ENCODE results near the gene KY.

The KY gene

DNA sequence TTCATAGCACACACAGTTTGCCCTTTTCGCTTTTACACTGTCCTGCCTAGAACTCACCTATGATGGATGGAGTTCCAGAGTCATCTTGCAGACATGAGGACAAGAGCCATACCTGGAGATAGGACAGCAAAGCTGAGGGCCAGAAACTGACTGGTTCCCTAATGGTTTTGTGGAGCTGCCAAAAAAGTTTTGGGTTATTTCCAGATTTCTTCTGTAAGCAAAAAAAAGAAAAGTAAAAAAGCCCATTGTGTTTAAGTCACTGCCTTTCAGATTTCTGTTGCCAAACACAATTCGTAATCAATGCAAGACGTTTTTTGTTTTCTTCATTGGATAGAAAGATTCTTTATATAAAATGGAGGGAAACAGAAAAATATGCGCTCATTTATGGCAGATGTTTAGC is 42.4 kb upstream of the KY start:
- no peaks in the 10 kb centered on the region for H4K20me1 ChIP-seq
- no peaks in the 10 kb centered on the region for H3K36me3 ChIP-seq
- no peak overlapping the region for H3K27ac ChIP-seq
- H3K27me3 ChIP-seq: no peaks in the 10 kb centered on the region
- no peaks in the 10 kb centered on the region for H3K9me3 ChIP-seq
- H3K4me1 ChIP-seq: no peaks in the 10 kb centered on the region
- no peak for TF ChIP-seq Cebpa-rat (IDR thresholded peaks at IDR 0.05)
- H3K9ac ChIP-seq: no peak overlapping the region
- no peak overlapping the region for H3K4me2 ChIP-seq
- H3K4me3 ChIP-seq: no peak overlapping the region

DNA sequence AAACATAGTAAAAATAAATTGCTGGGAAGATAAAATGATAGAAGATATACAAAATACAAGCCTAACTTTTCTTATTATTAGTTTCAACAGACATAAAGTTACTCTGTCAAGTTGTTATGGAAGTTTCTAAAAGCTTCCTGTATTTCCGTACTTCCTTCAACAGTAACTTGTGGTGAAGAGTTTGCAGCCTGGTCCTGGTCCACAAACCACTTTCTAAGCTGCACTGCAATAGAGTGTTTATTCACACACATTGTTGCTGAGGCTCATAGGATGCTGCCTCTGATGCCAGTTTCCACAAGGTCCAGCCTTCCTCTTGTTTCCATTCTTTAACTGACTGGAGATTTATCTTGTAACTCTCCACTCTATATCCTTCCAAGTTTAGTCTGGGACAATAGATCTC is 39.4 kb upstream of the KY start:
- H3K4me2 ChIP-seq: no peak overlapping the region
- no peak overlapping the region for H3K9ac ChIP-seq
- no peaks in the 10 kb centered on the region for H3K4me1 ChIP-seq

DNA sequence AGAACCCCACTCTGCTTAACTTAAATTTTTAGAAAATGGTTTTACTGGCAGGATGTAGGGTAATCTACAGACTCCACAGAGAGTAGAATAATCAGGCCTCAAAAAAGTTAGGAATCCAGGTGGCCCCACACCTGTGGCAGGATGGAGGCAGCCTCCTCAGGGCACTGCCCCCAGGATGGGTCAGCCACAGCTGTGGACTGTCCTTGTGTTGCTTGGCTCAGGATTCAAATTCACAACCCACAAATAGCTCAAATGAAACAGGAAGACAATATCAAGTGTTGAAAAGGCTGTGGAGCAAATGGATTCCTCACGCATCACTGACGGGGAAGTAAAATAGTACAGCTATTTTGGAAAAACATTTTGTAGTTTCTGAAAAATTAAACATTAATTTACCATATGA is 36.8 kb upstream of the KY start:
- Histone ChIP-seq H3K27me3 (no peaks in the 10 kb centered on the region), H3K27ac (no peak overlapping the region), H3K36me3 (no peaks in the 10 kb centered on the region), H3K4me3 (no peak overlapping the region), H3K4me1 (no peaks in the 10 kb centered on the region), H3K9me3 (no peaks in the 10 kb centered on the region), H3K9ac (no peak overlapping the region), H3K4me2 (no peak overlapping the region), H4K20me1 (no peaks in the 10 kb centered on the region)
- no peak for TF ChIP-seq Cebpa-rat (IDR thresholded peaks at IDR 0.05)

More for the DNA sequence above, 39.4 kb upstream of the KY start:
- no peak for TF ChIP-seq Cebpa-rat (IDR thresholded peaks at IDR 0.05)
- Histone ChIP-seq H4K20me1 (no peaks in the 10 kb centered on the region), H3K27me3 (no peaks in the 10 kb centered on the region), H3K4me3 (no peak overlapping the region), H3K27ac (no peak overlapping the region), H3K9me3 (no peaks in the 10 kb centered on the region), H3K36me3 (no peaks in the 10 kb centered on the region)

DNA sequence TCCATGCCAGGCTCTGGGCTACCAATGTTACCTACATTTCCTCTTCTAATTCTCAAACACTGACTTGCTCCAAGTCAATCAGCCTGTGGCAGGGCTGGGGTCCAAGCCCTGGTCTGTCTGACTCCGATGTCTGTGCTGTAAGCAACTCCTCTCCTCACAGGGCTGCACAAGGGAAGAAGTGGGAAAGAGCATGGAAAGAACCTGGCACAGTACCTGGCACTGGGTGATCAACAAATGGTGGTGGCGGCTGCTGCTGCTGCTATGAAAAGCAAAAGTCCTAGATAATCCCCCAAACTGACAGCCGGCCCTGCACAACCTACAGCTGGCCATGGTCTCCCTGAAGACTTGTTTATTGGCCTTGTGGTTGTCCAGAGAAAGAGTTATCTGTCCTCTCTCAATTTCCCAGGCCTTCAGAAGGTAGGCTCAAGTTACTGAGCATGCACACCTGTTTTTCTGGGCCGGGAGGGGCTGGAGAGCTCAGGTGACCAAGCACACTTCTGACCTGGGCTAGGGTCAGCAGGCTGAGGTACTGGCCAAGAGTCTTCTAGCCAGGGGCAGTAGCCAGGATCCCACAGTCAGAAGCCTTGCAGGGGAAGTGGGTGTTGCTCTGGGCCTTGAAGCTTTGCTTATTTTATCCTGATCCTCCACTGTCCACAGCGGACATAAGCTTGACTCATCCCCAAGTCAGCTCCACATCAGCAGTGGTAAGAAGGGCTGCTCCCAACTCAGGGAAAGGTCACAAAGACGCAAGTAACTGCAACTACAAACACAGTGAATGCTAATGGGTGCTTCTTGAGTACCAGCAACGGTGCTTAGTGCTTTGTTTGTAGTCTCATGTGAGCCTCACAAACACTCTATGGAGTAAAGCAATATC is 35.3 kb upstream of the KY start:
- no peak overlapping the region for H3K27ac ChIP-seq
- no peaks in the 10 kb centered on the region for H3K4me1 ChIP-seq
- no peaks in the 10 kb centered on the region for H3K36me3 ChIP-seq
- H3K9me3 ChIP-seq: no peaks in the 10 kb centered on the region
- no peak overlapping the region for H3K9ac ChIP-seq
- no peak for TF ChIP-seq Cebpa-rat (IDR thresholded peaks at IDR 0.05)
- H3K4me3 ChIP-seq: no peak overlapping the region
- no peak overlapping the region for H3K4me2 ChIP-seq
- no peaks in the 10 kb centered on the region for H4K20me1 ChIP-seq
- no peaks in the 10 kb centered on the region for H3K27me3 ChIP-seq

DNA sequence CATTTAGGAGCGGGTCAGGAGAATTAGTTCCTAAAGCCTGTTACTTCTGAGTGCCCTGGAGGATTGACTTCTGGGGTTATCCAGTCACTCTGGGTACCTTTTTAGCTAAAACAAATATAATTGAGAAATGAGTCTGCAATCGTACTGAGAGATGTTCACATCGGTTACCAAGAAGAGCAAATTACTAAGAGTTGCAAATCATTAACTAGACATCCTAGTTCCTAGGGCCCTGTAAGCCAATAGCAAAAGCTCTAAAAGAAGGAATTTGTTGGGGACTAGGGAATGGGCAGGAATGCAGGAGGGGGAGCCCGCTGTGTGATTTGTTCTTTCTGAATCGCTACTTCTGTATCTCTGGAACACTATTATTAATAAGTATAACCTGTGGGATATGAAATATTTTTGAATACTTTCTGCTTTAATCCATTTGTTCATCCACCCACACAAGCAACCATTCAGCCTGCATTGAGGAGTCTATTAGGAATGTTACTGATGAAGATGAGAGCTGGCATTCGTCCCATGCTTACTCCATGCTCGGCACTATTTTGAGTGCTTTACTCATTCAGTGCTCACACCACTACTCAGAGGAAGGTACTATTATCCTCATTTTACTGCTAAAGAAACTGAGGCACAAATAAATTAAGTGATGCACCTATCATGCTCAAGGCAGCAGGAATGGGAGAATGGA is 31.5 kb upstream of the KY start:
- no peak overlapping the region for H3K9ac ChIP-seq
- H4K20me1 ChIP-seq: no peaks in the 10 kb centered on the region
- no peaks in the 10 kb centered on the region for H3K4me1 ChIP-seq
- H3K27me3 ChIP-seq: no peaks in the 10 kb centered on the region
- no peak overlapping the region for H3K27ac ChIP-seq
- no peak overlapping the region for H3K4me3 ChIP-seq
- TF ChIP-seq Cebpa-rat (IDR thresholded peaks at IDR 0.05): no peak
- no peaks in the 10 kb centered on the region for H3K9me3 ChIP-seq
- H3K36me3 ChIP-seq: no peaks in the 10 kb centered on the region
- no peak overlapping the region for H3K4me2 ChIP-seq

DNA sequence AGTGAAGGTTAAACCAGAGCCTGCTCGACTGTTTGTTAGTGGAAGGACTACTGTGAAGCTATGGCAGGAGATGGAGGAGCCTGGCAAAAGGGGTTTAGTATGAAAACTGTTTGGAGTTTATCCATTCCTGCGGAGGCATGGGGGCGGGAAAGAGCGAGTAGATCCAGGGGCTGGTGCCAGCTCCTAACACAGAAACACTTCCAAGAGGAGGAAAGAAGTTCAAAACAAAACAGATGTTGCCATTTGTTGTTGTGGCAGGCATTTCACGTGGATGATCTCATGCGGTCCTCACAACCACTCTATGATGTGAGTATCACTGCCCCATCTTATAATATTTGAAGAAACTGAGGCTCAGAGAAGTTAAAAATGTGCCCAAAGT is 30.7 kb upstream of the KY start:
- Histone ChIP-seq H3K4me3 (no peak overlapping the region), H3K4me1 (no peaks in the 10 kb centered on the region), H3K9me3 (no peaks in the 10 kb centered on the region), H3K27me3 (no peaks in the 10 kb centered on the region), H3K36me3 (no peaks in the 10 kb centered on the region), H3K4me2 (no peak overlapping the region), H3K9ac (no peak overlapping the region), H4K20me1 (no peaks in the 10 kb centered on the region), H3K27ac (no peak overlapping the region)
- no peak for TF ChIP-seq Cebpa-rat (IDR thresholded peaks at IDR 0.05)

DNA sequence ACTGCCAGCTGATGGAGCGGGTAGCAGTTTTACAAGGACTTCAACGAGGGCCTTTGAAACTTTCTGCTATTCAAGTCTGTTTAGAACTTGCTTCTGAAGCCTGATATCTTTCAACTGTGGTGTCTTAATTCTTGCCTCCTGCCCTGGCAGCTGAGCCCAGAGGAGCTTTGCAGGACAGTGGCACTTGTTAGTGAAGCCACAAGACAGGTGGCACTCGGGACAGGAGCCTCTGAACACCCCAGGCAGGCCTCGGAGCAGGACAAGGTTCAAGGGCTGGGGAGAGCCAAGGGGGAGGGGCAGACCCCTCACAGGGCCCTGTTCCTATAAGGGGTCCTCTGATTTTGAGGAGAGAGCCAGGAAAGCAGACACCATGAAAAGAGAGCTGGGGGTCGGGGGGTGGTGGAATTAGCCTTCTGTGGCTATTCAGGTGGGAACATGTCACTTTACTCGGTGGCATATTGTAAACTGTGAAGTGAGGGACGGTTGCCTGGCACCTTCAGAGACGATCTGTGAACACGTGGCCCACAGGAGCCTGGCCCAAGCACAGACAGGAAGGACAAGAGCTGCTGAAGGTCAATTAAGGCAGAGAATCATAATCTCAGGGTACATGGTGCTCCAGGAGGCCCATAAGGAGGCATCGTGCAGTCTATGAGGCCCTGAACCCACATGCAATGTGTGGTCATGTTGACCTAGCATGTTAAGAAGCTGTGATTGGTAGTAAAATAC is 30.1 kb upstream of the KY start:
- Histone ChIP-seq H4K20me1 (no peaks in the 10 kb centered on the region), H3K4me3 (no peak overlapping the region), H3K9me3 (no peaks in the 10 kb centered on the region), H3K9ac (no peak overlapping the region), H3K36me3 (no peaks in the 10 kb centered on the region), H3K27ac (no peak overlapping the region), H3K4me2 (no peak overlapping the region), H3K27me3 (no peaks in the 10 kb centered on the region), H3K4me1 (no peaks in the 10 kb centered on the region)
- no peak for TF ChIP-seq Cebpa-rat (IDR thresholded peaks at IDR 0.05)

DNA sequence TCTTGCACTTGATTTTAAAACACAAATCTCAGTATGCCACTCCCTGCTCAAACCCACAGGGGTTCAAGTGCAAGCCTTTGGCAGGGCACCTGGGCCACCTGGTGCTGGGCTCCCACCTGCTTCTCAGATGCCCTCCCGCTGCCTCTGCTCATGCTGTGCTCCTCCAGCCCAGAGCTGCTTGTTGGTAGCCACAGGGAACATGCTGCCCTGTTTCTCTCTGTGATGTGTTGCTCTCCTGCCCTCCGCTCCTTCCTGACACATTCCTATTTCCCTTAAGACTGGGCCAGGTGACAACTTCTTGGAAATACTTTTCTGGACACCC is 27.1 kb upstream of the KY start:
- peaks cover 15% of the 10 kb centered on the region for H3K9me3 ChIP-seq
- H3K9ac ChIP-seq: no peak overlapping the region
- H3K27ac ChIP-seq: no peak overlapping the region
- H3K4me1 ChIP-seq: no peaks in the 10 kb centered on the region
- H3K4me2 ChIP-seq: no peak overlapping the region
- no peaks in the 10 kb centered on the region for H3K36me3 ChIP-seq
- H3K27me3 ChIP-seq: no peaks in the 10 kb centered on the region
- no peak for TF ChIP-seq Cebpa-rat (IDR thresholded peaks at IDR 0.05)
- no peaks in the 10 kb centered on the region for H4K20me1 ChIP-seq
- no peak overlapping the region for H3K4me3 ChIP-seq

DNA sequence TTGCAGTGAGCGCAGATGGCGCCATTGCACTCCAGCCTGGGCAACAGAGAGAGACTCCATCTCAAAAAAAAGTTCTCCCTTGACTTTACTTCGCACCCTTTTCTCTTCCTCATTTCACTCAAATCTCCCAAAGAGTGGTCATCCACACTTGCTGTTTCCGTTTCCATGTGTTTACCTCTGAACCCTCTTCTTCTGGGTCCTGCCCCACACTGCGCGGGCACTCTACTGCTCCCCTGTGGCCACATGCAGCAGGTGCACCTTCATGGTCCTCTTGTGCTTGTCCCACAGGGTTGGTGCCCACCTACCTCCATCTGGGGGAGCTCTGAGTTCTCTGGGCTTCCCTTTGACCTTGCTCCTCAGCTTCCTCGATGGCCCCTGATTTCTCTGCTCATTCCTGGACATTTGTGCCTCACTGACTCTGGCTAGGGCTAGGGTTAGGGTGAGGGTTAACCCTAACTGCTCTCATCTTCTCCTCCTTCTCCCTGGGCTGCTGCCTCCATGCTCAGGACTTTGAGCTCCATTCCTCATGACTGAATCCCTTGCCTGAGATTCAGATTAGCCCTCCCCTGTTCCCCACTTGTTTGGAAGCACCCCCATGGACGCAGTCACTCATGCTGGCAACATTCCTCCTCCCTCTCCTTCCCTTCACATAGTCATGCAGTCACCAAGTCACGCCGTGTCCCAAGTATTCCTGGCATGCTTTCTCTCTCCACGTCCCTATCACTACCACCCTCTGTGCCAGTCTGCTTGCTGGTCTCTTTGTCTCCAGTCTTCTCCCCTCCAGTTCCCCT is 26.6 kb upstream of the KY start:
- H3K27me3 ChIP-seq: no peaks in the 10 kb centered on the region
- H3K4me2 ChIP-seq: no peak overlapping the region
- H3K4me3 ChIP-seq: no peak overlapping the region

More for the DNA sequence above, 26.6 kb upstream of the KY start:
- peaks cover 21% of the 10 kb centered on the region for H3K9me3 ChIP-seq
- H4K20me1 ChIP-seq: no peaks in the 10 kb centered on the region
- H3K4me1 ChIP-seq: no peaks in the 10 kb centered on the region
- no peak overlapping the region for H3K9ac ChIP-seq
- no peak for TF ChIP-seq Cebpa-rat (IDR thresholded peaks at IDR 0.05)
- no peaks in the 10 kb centered on the region for H3K36me3 ChIP-seq
- H3K27ac ChIP-seq: no peak overlapping the region

Data from BLaER1 (cell line).